Karpas-422 (cell line): ENCODE measurements around the gene ANKRD40. TPM values are rescaled to one million over a fixed set of nuclear protein-coding genes. Genes with fewer than 3 reads are reported as not detected.

Source experiments
- DNase-seq: peaks from one replicate; pipeline ENCODE4 v3.0.0-alpha.2; 2015
- H2AFZ ChIP-seq: fragments of 200-600 bp; sonication (generic); 2 replicates; pipeline ENCODE4 v1.6.1; 2014; ENCODE audit warnings: antibody characterized with exemption, low read length, mixed read lengths
- H3K27ac ChIP-seq: fragments of 200-600 bp; sonication (generic); 2 replicates; pipeline ENCODE4 v1.5.1; 2014; ENCODE audit warnings: mild to moderate bottlenecking, low read length, moderate library complexity
- H3K27me3 ChIP-seq: fragments of 200-600 bp; sonication (generic); 2 replicates; pipeline ENCODE4 v1.6.1; 2014; ENCODE audit warnings: low read length, mixed read lengths
- H3K36me3 ChIP-seq: fragments of 200-600 bp; sonication (generic); 2 replicates; pipeline ENCODE4 v1.6.1; 2014; ENCODE audit warnings: low read length, mixed read lengths; ENCODE audit not compliant: insufficient read depth
- H3K4me1 ChIP-seq: fragments of 200-600 bp; sonication (generic); 2 replicates; pipeline ENCODE4 v1.6.1; 2014; ENCODE audit warnings: mild to moderate bottlenecking, low read length, mixed read lengths
- H3K4me2 ChIP-seq: fragments of 200-600 bp; sonication (generic); 2 replicates; pipeline ENCODE4 v1.6.1; 2014; ENCODE audit warnings: low read length, low read depth, mild to moderate bottlenecking; ENCODE audit not compliant: poor library complexity, severe bottlenecking
- H3K4me3 ChIP-seq: fragments of 200-600 bp; sonication (generic); 2 replicates; pipeline ENCODE4 v1.5.1; 2014; ENCODE audit warnings: mild to moderate bottlenecking, antibody characterized with exemption, low read length, mixed read lengths
- H3K79me2 ChIP-seq: fragments of 200-600 bp; sonication (generic); 2 replicates; pipeline ENCODE4 v1.6.1; 2014; ENCODE audit warnings: mild to moderate bottlenecking, low read length, mixed read lengths
- H3K9ac ChIP-seq: fragments of 200-600 bp; sonication (generic); 2 replicates; pipeline ENCODE4 v1.6.0; 2014; ENCODE audit warnings: low read length
- H3K9me2 ChIP-seq: fragments of 200-600 bp; sonication (generic), shearing (Covaris generic); replicated peaks from 2 replicates; pipeline ENCODE4 v1.6.0; 2014; ENCODE audit warnings: mild to moderate bottlenecking, low read length, moderate library complexity; ENCODE audit not compliant: insufficient read depth
- H3K9me3 ChIP-seq: fragments of 300-700, 200-600 bp; sonication (generic); 2 replicates; pipeline ENCODE4 v1.6.1; 2014; ENCODE audit warnings: low read length, mixed read lengths
- H4K20me1 ChIP-seq: fragments of 200-600 bp; sonication (generic); 2 replicates; pipeline ENCODE4 v1.6.1; 2014; ENCODE audit warnings: mild to moderate bottlenecking, antibody characterized with exemption, low read length, low read depth; ENCODE audit not compliant: insufficient read depth
- total RNA-seq: library from RNA; depleted of rRNA; stranded (reverse); fragments of >200 nt; shearing (Covaris generic); gene quantifications from 2 replicates; pipeline ENCODE4 v1.2.3, GENCODE V29; 2014; ENCODE audit warnings: low replicate concordance

ANKRD40 gene
- total RNA-seq, 1 experiment from 2014 or later, result 34.1 TPM

DNA sequence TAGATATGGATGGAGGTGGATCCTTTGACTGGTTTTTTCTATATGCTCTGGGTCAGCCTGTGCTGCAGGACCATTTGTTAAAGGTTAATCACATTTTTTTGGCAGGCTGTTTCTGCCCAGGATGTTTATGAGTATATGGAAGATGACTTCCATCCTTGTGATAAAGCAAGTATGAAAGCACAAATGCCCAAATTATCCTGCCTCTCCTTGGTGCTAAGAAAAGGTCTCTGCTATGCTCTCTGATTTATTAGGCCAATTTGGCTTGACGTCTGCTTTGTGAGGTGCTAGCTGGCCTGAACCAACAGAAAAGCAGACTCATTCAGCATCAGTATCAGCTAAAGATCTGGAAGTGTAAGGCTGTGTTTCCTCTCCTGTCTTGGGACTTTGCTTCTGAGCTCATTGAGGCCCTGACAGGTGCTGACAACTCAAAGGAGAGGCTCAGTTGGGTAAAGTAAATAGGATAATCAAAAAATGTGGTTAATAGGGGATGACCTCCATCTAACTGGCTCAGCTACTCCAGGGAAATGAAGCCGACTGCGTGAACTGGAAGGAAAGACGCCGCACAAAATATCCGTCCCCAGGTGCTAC is 15.2 kb downstream of the ANKRD40 start:
- Histone ChIP-seq H3K27me3 (no peaks in the 10 kb centered on the region), H3K4me2 (no peak overlapping the region)

GRCh38 chr17:50691550-50692447 is 15.9 kb downstream of the ANKRD40 start:
- Histone ChIP-seq H3K27me3 (no peaks in the 10 kb centered on the region), H2AFZ (no peak overlapping the region), H3K27ac (no peak overlapping the region), H3K79me2 (no peaks in the 10 kb centered on the region), H3K4me3 (no peak overlapping the region), H3K4me2 (no peak overlapping the region), H3K36me3 (peaks cover 28% of the 10 kb centered on the region), H3K9ac (no peak overlapping the region), H3K9me3 (no peaks in the 10 kb centered on the region), H4K20me1 (peaks cover 7% of the 10 kb centered on the region; the same call in 1 of the 2 replicates), H3K4me1 (no peaks in the 10 kb centered on the region), H3K9me2 (no peaks in the 10 kb centered on the region)
- no peak for DNase-seq

More for the DNA sequence above, 15.2 kb downstream of the ANKRD40 start:
- Histone ChIP-seq H3K4me3 (no peak overlapping the region), H3K9me2 (no peaks in the 10 kb centered on the region), H3K9me3 (no peaks in the 10 kb centered on the region), H3K4me1 (no peaks in the 10 kb centered on the region), H3K9ac (no peak overlapping the region), H4K20me1 (peaks cover 7% of the 10 kb centered on the region; the same call in 1 of the 2 replicates), H3K27ac (no peak overlapping the region), H3K36me3 (peaks cover 35% of the 10 kb centered on the region), H2AFZ (no peak overlapping the region), H3K79me2 (no peaks in the 10 kb centered on the region)
- no peak for DNase-seq

- H3K4me1 ChIP-seq, result no peaks in the 10 kb centered on the region
- H3K36me3 ChIP-seq, result peaks cover 22% of the 10 kb centered on the region
- H3K4me2 ChIP-seq, result no peak overlapping the region
- DNase-seq, result peak; percentile 43
- H3K27me3 ChIP-seq, result no peaks in the 10 kb centered on the region
- no peaks in the 10 kb centered on the region for H3K9me3 ChIP-seq
- no peak overlapping the region for H3K27ac ChIP-seq
- H3K79me2 ChIP-seq, result no peaks in the 10 kb centered on the region
- H3K9ac ChIP-seq, result no peak overlapping the region
- no peak overlapping the region for H2AFZ ChIP-seq
- H3K9me2 ChIP-seq, result no peaks in the 10 kb centered on the region
- H4K20me1 ChIP-seq, result peaks cover 7% of the 10 kb centered on the region; the same call in 1 of the 2 replicates
- H3K4me3 ChIP-seq, result no peak overlapping the region
These were observed 16.7 kb downstream of the ANKRD40 start for GRCh38 chr17:50690887-50691549.

DNA sequence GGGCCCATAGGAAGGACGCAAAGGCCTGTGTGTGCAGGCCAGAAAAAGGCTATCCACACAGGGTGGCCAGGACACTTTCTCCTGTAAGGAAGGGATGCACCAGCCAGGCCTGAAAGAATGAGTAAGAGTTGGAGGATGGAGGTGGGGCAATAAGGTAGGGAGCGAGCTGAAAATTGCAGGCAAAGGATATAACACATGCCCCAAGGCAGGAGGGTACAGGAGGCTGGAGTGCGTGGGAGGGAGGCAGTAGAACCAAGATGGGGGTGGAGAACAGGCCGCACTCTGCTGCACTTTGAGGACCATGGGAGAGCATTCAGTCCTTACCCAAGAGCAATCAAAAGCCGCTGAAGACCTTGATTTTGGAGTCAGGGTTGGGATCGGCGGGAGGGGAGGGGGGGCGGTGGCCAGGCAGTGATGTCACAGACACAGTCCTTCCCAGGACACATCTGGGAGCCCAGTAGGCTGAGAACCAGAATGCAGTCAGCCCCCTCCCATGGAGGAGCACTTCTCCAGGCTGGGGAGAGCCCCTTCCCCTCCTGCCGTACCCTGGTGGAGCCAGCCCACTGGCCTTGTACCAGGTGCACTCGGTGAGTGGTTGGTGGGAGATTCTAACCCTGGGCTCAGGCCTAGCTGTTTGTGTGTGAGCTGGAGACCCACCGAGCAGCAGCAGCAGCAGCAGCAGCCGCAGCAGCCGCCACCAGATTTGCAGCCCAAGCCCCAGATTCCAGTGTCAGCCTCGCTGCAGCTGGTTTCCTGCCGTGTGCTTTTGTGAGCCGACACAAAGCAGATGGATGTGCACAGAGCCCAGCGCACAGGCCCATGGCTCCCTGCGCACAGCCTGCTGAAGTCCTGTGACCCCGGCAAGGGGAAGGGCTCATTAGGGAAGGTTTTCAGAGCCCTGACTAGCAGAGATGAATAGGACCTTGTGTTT is 17.5 kb downstream of the ANKRD40 start:
- H3K4me1 ChIP-seq, result no peaks in the 10 kb centered on the region
- no peak overlapping the region for H3K9ac ChIP-seq
- H3K36me3 ChIP-seq, result peaks cover 14% of the 10 kb centered on the region; the same call in 1 of the 2 replicates
- no peaks in the 10 kb centered on the region for H3K9me2 ChIP-seq
- no peaks in the 10 kb centered on the region for H3K27me3 ChIP-seq
- no peak for DNase-seq
- H3K4me2 ChIP-seq, result no peak overlapping the region
- H3K27ac ChIP-seq, result no peak overlapping the region
- no peak overlapping the region for H2AFZ ChIP-seq
- H4K20me1 ChIP-seq, result no peaks in the 10 kb centered on the region
- no peaks in the 10 kb centered on the region for H3K79me2 ChIP-seq
- H3K9me3 ChIP-seq, result no peaks in the 10 kb centered on the region
- no peak overlapping the region for H3K4me3 ChIP-seq

DNA sequence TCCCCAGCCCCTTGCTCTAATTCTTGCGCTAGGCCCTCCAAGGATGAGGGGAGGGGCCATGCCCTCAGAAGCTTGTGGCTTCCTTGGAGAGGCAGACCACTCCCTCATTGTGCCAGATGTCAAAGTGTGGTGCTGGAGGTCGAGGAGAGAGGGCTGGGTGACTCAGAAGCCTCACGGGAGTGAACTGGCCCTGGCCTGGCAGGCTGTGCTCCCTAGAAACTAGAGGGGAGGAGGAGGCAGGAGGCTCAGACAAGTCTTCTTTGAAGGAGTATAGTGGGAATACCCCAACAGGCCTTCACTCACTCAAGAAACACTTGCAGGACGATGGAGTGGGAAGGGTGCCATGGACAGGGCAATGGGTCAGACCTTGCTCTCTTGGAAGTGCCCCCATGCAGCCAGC is 18.5 kb downstream of the ANKRD40 start:
- no peaks in the 10 kb centered on the region for H3K9me2 ChIP-seq
- no peak overlapping the region for H3K27ac ChIP-seq
- H3K36me3 ChIP-seq, result peaks cover 9% of the 10 kb centered on the region; the same call in 1 of the 2 replicates
- DNase-seq, result no peak
- H3K9ac ChIP-seq, result no peak overlapping the region
- H3K27me3 ChIP-seq, result no peaks in the 10 kb centered on the region
- no peak overlapping the region for H3K4me2 ChIP-seq
- H2AFZ ChIP-seq, result no peak overlapping the region
- H3K4me1 ChIP-seq, result no peaks in the 10 kb centered on the region
- no peaks in the 10 kb centered on the region for H3K79me2 ChIP-seq
- no peak overlapping the region for H3K4me3 ChIP-seq
- H4K20me1 ChIP-seq, result no peaks in the 10 kb centered on the region
- H3K9me3 ChIP-seq, result no peaks in the 10 kb centered on the region

GRCh38 chr17:50688245-50688644 is 19.5 kb downstream of the ANKRD40 start:
- Histone ChIP-seq H3K79me2 (no peaks in the 10 kb centered on the region), H3K9me2 (no peaks in the 10 kb centered on the region), H4K20me1 (no peaks in the 10 kb centered on the region), H3K9me3 (no peaks in the 10 kb centered on the region), H3K36me3 (peaks cover 1% of the 10 kb centered on the region; the same call in 1 of the 2 replicates), H3K27me3 (no peaks in the 10 kb centered on the region), H2AFZ (no peak overlapping the region), H3K27ac (no peak overlapping the region), H3K4me2 (no peak overlapping the region), H3K9ac (no peak overlapping the region), H3K4me3 (no peak overlapping the region), H3K4me1 (no peaks in the 10 kb centered on the region)
- DNase-seq, result no peak

DNA sequence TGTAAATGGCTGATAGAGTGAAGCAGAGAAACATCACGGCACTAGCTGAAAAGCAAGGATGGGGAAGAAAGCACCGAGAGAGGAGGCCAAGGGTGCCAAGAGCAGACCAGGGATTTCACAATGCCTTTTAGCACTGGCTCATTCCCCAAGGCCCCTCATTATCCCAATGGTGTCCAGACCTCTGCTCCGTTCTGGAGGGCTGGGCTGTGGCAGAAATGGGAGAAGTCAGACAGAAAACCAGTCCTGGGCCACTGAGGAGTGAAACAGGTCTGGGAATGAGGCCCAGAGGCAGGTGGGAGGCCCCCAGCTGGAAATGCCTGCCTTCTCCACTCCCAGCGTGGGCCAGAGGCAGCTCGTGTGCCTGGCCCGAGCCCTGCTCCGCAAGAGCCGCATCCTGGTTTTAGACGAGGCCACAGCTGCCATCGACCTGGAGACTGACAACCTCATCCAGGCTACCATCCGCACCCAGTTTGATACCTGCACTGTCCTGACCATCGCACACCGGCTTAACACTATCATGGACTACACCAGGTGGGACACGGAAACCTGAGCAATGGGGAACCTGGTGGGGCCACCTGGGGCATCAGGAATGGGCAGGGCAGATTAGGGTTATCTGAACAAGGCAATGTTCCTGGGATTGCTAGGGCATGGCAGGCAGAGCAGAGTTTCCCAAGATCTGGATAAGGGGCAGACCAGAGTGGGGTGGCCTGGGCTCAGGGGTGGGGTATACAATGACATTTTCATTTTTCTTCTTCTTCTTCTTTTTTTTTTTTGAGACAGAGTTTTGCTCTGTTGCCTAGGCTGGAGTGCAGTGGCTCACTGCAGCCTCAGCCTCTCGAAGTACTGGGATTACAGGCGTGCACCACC is 20.3 kb downstream of the ANKRD40 start:
- Histone ChIP-seq H3K4me3 (no peak overlapping the region), H3K27ac (no peak overlapping the region), H3K4me1 (no peaks in the 10 kb centered on the region), H3K27me3 (no peaks in the 10 kb centered on the region), H4K20me1 (no peaks in the 10 kb centered on the region), H3K9ac (no peak overlapping the region), H3K4me2 (no peak overlapping the region), H3K9me3 (no peaks in the 10 kb centered on the region), H3K9me2 (no peaks in the 10 kb centered on the region), H3K79me2 (no peaks in the 10 kb centered on the region), H3K36me3 (no peaks in the 10 kb centered on the region; the same call in 1 of the 2 replicates), H2AFZ (no peak overlapping the region)
- no peak for DNase-seq
